Measurements from ENCODE around the gene NHLRC4.

The NHLRC4 gene

GRCh38 chr16:565419-566330 lies 1.1 kb upstream of the NHLRC4 start:
- no peak for DNase-seq (ENCODE audit: low read depth)

- no peak for DNase-seq (ENCODE audit: low read depth)
These were observed 810 bp downstream of the NHLRC4 start for GRCh38 chr16:567373-568256.

- no peak for DNase-seq (ENCODE audit: low read depth)
These were observed 1.8 kb downstream of the NHLRC4 start for GRCh38 chr16:568401-569258.

GRCh38 chr16:569445-570254 lies 2.8 kb downstream of the NHLRC4 start, which contains the start of gene PIGQ:
TSS of gene PIGQ (plus strand) at chr16:569968. CDS start at chr16:574075, 4,107 bp downstream.
- DNase-seq (ENCODE audit: low read depth), result peak; percentile 46

DNA sequence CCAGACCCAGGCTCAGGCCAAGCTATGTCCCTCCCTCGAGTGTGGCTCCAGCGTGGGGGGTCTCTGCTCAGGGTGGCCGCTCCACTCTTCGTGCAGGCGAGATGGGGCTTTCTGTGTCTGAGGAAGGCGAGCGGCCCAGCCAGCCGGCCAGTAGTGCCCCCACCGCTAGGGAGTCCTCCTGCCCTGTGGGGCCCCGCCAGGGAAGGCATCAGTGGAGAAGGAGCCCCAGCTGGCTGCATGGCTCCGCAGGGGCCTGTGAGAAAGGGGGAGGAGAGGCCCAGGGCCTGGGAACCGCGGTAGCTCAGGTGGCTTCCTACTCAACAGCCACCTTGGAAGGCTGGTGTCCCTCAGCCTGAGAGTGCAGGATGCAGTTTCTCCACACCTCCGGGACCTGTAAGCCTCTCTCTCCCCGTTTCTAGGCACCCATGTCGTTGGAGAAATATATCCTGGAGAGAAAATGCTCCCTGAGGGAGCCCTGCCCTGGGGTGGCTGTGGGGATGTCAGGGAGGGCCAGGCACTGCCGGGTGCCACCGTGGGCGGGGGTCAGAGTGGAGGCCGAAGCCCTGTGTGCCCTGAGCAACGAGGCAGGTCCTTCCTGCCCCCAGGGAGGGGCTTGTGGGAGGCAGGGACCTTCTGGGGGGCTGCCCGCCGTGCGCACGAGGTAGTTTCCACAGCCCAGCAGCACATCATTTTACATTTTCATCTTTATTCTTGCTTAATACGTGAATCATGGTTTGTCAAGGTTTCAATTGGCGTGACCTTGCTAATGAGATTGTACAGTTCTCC lies 6.3 kb downstream of the NHLRC4 start:
- DNase-seq (ENCODE audit: low read depth), result no peak

GRCh38 chr16:574021-574760 lies 7.4 kb downstream of the NHLRC4 start:
- no peak for DNase-seq (ENCODE audit: low read depth)

GRCh38 chr16:575354-576196 lies 8.8 kb downstream of the NHLRC4 start:
- DNase-seq (ENCODE audit: low read depth), result no peak

GRCh38 chr16:576197-576822 lies 9.5 kb downstream of the NHLRC4 start:
- no peak for DNase-seq (ENCODE audit: low read depth)

DNA sequence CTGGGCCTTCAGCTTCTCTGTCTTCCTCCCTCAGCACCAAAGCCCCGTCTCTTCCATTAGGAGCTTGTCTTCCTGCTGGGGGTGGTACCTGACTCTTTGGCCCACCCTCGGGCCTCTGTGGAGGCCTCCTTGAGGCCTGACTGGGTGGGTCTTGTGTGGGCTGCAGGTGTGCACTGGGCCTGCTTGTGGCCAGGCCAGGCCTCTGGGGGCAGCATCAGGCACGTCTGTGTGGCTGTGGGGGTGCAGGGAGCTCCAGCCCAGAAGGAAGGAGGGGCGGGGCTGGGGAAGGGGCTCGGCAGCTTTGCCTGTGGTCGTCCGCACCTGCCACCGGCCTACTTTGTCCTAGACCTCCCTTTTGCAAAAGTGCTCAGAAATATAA lies 10.0 kb downstream of the NHLRC4 start:
- DNase-seq (ENCODE audit: low read depth), result no peak

DNA sequence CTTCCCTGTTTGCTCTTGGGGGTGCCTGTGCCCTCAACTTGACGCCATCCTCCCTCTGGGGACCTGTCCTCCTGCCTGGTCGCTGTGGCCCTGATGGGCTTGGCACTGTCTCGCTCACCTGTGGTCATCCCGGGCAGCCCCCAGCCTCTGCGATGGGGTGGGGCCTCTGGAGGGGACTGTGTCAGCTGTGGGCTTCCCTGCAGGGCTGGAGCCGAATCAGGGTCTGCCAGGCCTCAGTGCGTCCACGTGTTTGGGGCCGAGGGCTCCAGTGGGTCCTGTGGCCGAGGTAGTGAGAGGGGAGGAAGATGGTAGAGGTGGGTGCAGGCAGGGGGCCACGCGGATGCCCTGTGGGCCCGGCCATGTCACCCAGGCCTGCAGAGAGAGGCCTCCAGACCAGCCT lies 11.0 kb downstream of the NHLRC4 start:
- DNase-seq (ENCODE audit: low read depth), result no peak

GRCh38 chr16:578232-578869 lies 11.5 kb downstream of the NHLRC4 start:
- no peak for DNase-seq (ENCODE audit: low read depth)

DNA sequence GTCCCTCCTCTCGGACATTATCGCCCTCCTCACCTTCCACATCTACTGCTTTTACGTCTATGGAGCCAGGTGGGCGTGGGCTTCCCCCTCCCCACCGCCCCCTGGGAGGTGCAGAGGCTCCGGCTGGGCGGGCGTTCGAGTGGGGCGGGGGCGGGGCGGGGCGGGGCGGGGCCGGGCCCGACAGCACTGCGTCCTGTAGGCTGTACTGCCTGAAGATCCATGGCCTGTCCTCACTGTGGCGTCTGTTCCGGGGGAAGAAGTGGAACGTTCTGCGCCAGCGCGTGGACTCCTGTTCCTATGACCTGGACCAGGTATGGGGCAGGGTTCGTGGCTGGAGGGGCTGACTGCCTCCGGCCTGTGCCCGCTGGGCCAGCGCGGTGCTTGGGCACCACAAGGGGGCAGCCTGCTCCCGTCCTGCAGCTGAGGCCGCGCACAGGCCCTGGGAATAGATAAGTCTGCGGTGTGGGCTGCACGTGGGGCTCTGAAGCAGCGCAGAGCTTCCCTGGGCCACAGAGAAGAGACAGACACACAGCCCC lies 12.1 kb downstream of the NHLRC4 start:
- peak; percentile 37 for DNase-seq (ENCODE audit: low read depth)

DNA sequence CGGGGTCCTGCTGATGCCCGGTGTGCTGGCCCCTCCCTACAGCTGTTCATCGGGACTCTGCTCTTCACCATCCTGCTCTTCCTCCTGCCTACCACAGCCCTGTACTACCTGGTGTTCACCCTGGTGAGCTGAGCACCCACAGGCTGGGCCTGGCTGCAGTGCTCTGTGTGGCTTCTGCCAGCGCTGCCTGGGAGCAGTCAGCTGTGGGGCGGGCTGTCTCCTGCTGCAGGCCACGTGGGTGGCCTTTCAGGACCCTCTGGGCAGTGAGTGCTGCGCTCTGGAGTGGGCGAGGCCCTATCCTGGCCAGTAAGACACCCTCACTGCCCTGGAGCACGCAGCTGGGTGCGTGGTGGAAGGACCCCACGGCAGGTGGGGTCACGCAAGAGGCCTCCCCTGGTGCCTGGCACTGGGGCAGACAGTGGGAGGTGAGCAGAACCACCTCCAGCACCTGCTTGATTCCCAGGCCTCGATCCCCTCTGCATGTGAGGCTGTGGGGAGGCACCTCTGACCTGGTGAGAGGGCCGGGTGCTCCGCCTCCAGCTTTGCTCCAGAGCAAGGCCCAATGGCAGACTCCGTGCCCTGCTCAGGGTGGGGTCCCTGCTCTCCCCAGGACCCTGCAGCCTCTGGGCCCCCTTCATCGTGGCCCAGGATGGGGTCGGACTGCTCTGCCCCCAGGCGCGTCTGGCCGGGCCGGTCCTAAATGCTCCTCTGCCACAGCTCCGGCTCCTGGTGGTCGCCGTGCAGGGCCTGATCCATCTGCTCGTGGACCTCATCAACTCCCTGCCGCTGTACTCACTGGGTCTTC lies 13.5 kb downstream of the NHLRC4 start:
- DNase-seq (ENCODE audit: low read depth), result no peak

- DNase-seq (ENCODE audit: low read depth), result no peak
These were observed 14.2 kb downstream of the NHLRC4 start for GRCh38 chr16:580946-581498.

DNA sequence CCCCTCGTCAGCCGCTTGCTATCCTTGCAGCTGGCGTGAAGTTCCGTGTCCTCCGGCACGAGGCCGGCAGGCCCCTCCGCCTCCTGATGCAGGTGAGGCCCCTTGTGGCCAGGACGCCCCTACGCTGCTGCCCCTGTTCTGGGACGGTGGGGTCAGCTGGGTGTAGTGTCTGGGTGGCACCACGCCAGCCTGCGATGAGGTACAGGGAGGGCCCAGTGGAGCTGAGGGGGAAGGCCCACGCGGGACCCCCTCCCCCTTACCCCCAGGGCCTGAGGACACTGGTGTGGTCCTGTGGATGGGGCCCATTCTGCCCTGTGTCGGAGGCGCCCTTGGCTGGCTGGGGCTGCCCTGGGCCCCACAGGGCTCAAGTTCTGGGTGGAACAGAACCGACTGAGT lies 15.4 kb downstream of the NHLRC4 start:
- no peak for DNase-seq (ENCODE audit: low read depth)
